Cardiac fibroblast (primary cell): ENCODE measurements around the gene MIXL1.

Source experiments
- DNase-seq, 2 donors: peaks; one replicate each; pipeline versions ENCODE4 v3.0.0 to v3.0.0-alpha.2; 2010; ENCODE audit warnings: low read depth in 2 of 2
- H3K4me3 ChIP-seq, 2 donors: replicated peaks in 1 of 2; 1 replicate in 1 of 2; 2 replicates in 1 of 2; pipeline ENCODE4 v1.5.1; 2011; ENCODE audit warnings: low read depth in 2 of 2, low read length in 2 of 2, mild to moderate bottlenecking in 2 of 2, moderate library complexity in 1 of 2
- TF ChIP-seq, protein P1 (sequence below): IDR thresholded peaks from one replicate; pipeline ENCODE4 v1.5.1; 2011; ENCODE audit warnings: low read depth, mild to moderate bottlenecking, low read length, inconsistent platforms

The MIXL1 gene

DNA sequence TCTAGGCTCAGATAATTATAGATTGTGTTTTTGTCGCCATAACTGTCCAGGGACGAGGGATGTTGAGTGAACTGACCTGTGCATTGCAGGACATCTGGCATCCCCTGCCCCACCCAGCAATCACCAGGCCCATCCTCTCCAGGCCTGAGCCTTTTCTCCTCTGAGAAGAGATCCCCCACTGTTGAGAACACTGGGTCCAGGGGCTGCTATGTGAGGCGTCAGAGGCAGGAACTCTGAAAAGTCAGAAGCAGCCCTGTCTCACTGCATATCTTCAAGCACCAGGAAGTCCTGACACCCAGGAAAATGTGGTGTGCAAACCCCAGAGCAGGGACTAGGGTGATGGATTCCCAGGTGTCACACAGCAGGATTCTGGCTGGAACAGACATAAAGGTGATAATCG is 19.8 kb upstream of the MIXL1 start:
- H3K4me3 ChIP-seq: no peak overlapping the region
- DNase-seq: no peak
- TF ChIP-seq, protein P1, sequence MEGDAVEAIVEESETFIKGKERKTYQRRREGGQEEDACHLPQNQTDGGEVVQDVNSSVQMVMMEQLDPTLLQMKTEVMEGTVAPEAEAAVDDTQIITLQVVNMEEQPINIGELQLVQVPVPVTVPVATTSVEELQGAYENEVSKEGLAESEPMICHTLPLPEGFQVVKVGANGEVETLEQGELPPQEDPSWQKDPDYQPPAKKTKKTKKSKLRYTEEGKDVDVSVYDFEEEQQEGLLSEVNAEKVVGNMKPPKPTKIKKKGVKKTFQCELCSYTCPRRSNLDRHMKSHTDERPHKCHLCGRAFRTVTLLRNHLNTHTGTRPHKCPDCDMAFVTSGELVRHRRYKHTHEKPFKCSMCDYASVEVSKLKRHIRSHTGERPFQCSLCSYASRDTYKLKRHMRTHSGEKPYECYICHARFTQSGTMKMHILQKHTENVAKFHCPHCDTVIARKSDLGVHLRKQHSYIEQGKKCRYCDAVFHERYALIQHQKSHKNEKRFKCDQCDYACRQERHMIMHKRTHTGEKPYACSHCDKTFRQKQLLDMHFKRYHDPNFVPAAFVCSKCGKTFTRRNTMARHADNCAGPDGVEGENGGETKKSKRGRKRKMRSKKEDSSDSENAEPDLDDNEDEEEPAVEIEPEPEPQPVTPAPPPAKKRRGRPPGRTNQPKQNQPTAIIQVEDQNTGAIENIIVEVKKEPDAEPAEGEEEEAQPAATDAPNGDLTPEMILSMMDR: no peak

DNA sequence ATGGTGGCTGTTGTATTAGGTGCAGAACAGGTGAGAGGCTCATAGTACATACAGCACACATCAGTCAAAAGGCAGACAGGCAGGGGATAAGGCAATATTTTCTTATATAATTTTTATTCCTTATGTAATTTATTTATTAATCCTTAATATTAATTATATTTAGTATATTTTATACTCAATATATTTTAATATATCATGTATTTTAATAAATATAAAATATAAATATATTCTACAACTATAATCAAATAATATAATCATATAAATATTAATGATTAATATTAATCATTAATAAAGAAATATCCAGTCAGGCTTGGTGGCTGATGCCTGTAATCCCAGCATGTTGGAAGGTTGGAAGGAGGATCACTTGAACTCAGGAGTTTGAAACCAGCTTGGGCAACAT is 19.3 kb upstream of the MIXL1 start:
- TF ChIP-seq, protein P1: no peak
- no peak overlapping the region for H3K4me3 ChIP-seq
- no peak for DNase-seq

DNA sequence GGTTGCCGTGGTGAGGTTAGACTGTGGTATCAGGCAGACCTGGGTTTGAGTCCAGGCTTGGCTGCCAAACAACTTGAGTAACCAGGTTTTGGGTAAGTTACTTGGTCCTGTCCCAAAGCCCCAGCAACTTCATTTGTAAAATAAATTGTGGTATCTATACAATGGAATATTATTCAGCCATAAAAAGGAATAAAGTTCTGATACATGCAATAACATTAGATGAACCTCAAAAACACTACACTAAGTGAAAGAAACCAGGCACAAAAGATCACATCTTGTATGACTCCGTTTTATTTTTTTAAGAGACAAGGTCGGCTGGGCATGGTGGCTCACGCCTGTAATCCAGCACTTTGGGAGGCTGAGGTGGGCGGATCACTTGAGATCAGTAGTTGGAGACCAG is 16.4 kb upstream of the MIXL1 start:
- DNase-seq: no peak
- TF ChIP-seq, protein P1: no peak
- no peak overlapping the region for H3K4me3 ChIP-seq

DNA sequence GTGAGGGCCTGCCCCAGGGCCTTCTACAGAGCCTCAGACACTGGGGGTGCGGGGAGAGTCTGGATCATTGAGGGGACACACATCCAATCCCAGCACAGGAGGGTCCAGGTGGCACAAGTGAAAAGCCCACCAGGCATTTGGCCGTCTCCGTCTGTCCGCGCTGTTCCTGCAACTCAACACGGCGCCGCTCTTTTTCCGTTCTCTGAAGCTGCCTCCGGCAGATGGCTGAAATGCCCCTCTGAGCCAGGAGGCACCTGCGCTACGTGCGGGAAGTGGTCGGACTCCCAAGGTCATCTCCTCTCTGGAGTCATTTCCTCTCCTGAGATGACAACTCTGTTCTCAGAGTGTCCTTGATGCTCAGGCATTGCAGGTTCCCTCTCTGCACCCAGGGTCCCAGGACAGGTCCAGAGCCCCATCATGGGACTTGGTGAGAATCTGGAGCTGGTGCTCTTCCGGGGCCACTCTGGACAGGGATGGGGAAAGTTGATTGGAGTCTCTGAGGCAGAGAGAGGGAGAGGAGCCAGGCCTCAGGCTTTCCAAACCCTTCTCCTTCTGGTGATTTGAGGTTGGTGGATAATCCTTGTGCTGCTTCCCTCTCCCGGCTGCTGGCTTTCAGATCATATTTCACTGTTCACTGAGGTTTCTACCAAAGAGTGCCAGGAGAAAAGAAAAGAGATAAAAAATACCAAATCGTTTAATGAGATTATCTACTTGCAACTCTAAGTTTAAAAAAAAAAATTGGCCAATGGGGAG is 14.0 kb upstream of the MIXL1 start:
- no peak for DNase-seq
- TF ChIP-seq, protein P1: no peak
- no peak overlapping the region for H3K4me3 ChIP-seq

DNA sequence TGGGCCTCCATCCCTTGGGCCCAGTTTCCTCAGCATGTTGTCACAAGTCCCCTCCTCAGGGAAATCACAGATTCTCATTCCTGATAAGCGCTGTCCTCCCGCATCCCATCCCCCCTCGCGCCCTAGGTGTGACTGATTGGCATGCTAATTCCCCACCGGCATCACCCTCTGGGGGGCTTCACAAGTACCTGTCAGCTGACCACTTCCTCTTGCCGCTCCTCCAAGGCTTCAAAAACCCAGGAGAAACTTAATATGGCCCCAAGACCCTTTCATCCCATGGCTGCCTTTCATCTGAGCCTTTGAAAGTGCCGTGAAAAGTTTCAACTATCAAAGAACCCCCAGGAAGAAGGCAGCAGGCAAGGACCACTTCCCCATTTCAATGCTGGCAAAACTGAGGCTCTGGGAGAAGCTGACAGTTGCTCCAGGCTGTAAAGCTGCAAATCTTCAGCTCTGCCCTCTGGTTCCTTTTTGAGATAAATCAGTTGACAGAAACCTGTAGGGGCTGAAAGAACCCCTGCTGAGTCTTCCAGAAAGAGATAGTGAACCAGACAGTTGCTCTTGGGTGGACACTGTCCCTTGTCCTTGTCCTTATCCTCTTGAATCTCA is 12.8 kb upstream of the MIXL1 start:
- no peak overlapping the region for H3K4me3 ChIP-seq
- TF ChIP-seq, protein P1: no peak
- no peak for DNase-seq

DNA sequence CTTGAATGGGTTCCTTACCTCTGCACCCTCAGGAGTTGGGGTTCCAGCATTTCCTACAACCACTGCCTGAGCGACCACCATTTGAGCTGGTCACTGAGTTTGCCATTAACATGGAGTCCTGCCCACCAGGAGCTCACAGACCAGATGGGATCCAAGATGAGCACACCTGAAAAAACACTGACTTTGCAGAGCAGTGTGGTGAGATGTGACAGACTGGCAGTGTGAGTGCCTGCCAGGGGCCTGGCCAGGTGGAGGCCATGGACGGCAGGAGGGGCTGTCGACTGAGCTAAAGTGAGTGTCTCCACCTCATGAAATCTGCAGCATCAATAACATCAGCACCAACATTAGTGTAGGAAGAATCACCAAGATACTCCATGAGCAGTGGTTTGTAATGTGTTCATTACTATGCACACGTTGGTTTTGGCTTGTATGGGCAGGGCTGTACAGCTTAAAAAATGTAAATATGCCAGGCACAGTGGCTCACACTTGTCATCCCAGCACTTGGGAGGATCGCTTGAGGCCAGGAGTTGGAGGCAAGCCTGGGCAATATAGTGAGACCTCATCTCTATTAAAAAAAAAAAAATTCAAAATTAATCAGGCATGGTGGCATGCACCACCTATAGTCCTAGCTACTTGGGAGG is 12.2 kb upstream of the MIXL1 start:
- TF ChIP-seq, protein P1: no peak
- H3K4me3 ChIP-seq: no peak overlapping the region
- DNase-seq: no peak
